Right hindlimb (tissue), 1 donor: ENCODE data around the gene RGS13.

ENCODE experiments used
- DNase-seq: peaks from one replicate; pipeline ENCODE4 v3.0.0-alpha.2; 2018

The RGS13 gene

DNA sequence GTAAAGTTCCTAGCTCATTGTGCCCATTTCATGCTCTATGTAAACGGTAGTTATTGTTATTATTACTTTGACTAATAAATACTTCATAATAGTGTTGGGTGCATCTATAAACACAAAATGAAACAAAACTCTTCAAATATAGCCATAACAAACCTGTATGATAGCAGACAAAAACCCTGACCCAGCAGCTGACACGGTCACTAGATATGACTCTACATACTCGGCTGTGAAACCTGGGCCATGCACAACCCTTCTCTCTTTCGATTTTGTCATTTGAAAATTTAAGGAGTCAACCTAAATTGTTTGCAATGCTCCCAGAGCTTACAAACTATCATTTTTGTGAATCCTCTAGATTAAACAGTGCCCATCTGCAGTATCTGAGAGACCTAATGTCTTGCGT, 8.0 kb upstream of the RGS13 start:
- no peak for DNase-seq

DNA sequence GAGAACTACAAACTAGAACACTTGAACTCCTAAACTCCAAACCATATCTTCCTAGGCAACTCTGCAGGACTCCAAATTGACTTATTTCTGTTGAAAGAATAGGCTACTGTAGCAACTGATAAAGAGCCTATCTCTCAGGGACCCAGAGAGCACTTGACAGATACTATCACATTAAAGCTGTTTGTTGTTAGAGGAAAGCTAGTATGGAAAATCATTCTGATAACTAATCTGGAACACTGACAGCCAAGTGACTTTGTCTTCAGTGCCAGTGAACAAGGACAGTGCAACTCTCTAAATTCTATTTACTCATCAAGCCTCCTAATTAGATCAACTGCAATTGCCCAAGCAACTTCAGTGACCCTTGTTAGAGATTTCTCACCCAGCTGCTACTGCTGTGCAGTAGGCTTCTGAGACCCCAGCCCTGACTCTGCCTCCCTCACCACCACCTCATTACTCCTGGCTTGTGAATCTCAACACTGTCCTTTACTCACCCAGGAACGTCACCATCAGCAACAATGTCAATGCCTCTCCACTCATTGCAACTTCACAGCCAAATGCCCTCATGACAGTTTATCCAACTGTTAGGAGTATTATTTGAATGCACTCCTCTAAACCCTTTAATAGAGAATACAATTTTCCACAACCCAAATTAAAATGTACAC, 7.4 kb upstream of the RGS13 start:
- no peak for DNase-seq

DNA sequence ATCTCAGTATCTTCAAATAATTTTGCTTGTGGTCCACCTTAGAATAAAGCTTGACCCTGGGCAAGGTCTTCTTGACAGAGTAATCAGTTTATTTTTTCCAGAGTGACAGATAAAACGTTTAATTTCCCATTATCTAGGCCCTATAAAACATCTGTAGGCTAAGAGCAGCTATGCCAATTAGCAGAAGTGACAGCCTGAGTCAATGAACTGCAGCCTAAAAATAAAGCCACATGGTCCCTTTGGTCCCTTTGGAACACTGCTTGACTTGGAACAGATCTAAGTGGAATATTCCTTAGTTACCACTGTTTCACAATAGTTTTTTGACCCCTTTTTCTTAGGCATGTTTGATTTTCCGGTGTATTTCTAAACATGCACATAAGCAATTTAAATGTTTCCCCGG, 6.3 kb upstream of the RGS13 start:
- DNase-seq: no peak

DNA sequence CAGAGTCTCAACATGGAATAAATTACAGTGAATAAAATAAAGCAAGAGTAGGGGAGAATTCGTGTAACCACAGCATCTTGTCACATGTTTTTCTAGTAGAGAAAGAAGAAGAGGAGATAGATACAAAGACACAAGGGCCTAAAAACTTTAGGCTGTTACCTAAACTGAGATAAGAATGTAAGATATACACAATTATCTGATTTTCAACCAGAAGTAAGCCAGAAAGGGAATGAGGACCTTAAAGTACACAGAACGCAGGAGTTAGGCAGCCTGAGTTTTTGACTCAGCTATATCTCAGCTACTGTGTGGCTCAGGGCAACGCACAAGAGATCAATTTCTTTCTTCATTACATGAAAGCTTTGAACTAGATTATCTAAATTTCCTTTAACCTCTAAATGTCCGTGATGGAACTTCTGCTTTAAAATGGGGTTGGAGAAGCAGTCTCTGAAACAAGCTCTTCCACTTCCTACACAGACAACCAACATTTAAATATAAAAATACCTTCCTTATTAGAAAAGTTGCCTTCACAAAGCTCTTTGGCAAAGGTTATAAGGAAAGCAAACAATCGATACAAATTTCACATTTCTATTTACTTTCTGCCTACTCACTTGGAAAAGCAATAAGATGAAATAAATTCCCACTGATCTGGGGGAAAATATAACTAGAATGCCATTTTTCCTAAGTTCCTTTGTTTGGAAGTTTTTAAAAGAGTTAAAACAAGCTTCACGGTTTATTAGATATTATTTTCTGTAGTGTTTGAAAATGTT, 5.2 kb upstream of the RGS13 start:
- no peak for DNase-seq

DNA sequence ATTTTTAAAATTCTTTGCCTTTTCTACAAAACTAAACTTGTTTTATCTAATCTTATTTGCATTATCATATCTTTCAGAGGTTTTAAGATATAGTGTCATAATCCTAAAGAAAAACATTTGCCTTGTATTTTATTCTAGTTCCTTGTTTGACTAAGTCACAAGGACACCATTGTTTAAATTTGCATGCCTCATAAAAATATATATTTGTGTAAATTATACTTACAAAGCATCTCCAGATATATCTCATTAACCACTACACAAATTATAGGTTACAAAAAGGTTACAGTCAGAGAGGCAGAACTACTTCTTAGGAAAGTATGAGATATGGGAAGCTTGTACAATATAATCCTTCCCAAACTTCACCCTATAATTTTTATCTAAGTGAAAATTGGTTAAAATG, 4.2 kb upstream of the RGS13 start:
- no peak for DNase-seq

DNA sequence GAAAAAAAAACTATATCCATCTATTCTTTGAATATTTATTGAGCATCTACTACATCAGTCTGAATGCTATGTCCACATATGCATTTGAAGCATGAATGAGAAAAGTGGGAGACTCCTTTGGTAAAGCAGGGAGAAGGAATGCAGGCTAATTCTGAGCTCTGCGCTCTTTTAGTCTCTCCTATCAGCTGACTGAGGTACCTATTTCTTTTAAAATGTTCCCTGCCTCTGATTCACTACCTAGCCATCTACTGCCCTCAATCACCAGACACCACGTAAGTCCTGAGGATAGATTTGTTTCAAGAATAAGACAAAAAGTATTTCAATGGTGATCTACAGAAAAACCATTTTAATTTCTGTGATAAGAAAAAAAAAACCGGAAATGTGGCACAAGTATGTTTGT, 3.8 kb upstream of the RGS13 start:
- no peak for DNase-seq

DNA sequence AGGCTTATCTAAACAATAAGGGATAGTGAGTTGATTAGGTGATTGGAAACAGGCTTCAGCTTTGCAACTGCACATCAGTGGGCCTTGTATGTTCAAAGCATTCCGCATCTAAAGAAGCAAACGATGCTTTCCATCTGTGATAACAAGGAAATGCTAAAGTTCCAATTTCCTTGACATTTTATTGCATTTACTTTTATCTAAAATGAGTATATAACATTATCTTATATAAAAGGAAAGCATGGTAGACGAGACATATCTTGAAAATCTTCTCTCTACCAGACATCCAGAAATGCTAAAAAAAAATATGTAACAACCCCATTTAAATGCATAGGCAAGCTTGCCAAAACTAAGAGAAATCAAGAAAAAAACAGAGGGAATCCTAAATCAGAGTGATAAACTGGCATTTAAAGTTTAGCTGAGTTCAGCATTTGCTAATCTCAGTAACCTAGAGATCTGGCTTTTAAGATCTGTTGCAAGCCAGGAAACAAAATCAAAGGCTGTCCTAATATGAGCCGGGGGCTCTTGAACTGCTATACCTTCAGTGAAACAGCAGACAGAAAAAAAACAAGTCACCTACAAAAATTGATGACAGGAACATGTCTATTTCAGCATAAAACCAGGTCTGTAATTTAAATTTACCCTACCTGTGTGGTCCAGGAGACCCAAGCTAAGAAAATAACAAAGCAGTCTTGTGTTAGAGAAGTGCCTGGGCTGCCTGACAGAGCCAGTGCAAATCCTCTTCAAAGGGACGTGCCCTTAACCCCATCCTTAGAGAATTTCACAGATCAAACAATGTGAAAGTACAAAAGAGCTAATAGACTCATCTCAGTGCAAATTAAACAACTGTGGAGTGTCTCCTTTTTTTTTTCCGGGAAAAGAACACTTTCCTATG, 3.1 kb upstream of the RGS13 start:
- no peak for DNase-seq

DNA sequence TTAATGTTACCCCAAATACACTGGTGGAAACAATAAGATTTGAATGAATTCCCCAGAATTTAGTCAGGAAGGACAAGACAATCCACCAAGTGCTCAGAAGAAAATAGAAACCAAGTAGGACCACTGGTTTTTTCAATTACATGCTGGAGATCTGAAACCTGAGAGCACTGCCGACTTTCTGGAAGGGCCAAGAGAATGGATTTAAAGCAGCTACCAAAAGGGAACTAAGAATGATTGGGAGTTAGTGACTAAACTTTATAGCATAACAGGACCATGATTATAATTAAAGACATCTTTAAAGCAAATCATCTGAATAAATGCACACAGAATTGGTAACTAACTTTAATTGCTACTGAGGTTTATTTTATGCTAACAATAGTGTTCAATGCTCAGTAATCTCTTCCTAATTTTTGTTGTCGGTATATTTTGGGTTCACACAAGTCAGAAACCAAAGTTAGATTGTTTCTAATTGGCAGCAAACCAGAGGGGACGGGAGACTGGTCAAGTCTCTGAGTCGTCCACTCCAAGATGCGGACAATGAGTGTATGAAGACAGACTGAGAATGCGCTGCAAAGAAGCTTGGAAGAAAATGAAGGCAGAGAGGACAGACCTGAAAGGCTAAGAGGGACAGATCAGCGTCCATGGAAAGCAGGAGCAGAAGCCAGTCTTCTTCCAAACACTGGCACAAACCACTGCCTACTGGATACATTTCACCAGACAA, 2.3 kb upstream of the RGS13 start:
- DNase-seq: no peak

DNA sequence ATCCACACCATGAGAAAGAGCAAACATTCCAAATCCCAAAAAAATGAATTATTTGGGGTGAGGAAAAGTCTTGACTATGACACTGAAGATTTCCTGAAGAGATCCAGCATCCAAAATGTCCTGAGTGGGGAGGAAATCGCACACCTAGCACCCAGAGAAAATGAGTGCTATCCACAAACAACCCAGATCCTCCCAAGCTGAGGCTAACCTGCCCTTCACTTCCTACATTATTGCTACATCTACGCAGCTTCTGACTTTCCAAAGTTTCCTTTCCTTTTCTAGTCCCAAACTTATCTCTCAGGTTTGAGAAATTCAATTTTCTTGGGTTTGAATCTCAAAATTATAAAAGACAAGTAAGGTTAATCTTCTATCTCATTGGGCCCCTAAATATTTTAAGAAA, 906 bp upstream of the RGS13 start:
- DNase-seq: no peak

DNA sequence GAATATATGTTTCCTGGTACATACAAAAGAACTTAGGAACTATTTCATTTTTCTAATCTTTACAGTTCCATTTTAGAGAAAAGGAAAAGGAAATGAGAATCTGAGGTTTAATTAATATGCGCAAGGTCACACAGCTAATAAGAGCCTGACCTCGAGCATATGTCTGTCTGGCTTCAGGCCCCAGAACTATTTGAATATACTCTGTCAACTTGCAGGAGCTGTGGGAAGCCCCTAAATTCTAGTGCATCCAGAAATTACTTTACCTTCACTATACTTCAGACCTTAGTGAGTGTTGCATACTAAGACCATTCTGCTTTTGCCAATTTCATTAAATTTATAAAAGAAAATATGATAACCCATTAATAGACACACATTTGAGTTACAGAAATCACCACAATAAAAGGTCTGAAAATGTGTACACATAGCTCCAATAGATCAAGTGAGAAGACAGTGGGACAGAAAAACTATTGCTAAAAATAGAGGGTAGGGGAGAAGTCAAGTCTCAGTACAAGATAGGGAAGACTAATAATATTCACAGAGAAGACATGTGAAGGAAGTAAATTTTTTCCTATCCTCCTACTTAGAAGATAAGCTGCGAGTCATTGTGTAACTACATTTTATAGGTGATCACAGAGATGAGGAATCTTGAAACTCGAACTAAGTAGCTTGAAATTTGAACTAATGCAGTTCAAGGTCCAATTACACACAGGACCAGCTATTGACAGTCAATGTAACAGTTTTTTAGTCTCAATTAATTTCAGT, 3.8 kb downstream of the RGS13 start:
- DNase-seq: no peak

DNA sequence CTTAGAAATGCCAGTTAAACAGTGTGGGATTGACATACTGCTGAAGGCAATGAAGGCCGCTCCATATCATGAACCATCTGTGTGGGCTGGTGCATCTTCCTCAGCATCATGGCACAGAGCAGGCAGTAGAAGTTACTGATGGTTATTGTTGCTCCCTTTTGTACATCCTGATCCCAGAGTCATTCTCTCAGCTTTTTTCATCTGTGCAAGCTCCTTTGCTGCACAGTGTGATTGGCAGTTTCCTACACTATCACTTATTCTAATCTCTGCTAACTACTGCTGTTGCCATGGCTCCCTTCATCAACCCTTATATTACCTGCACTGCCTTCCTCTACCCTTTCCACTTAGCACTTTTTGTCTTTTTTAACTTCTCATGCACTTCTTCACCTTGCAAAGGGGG, 16.2 kb downstream of the RGS13 start:
- DNase-seq: no peak

DNA sequence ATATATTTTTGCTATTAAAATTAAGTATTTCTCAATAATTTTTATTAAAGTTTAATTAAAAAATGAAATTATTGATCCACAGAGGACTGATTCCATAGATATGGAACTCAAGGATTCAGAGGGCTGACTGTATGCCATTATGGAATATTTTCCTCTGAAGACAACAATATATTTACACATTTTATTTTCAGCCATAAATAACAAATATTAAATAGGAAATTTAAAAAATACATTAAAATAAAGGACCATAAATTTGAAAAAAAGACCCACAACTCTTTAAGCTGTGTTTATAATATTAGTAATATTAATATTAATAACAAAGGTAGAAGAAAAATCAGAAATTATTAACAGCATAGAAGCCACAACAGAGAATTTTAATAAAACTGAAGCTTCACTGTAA, 18.2 kb downstream of the RGS13 start:
- no peak for DNase-seq

DNA sequence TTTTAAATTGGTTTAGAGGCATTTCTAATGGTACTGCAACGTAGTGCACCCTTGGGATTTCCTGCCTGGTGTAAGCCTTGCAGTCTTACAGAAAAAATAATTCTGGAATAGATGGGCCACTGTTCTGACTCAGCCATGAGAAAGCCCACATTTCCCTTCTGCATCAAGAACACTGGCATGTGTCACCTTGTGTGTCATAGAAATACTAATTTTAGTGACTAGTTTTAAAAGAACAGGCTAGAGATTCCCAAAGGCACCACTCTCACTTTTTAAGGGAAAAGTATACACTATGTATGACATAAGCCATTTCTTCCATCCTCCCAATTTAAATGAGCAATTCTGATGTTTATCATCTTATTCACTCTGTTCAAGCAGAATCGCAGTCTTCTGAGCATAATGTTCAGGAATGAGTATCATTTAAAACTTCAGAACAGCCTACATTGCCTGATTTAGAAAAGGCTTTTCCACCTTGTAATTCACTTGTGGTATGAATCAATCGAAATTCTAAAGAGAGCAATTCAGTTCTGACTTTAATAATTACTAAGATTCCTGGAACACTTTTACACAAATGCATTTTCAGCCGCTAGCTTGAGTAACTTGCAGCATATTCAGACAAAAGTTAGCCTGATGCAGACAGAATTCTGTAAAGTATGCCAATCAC, 18.8 kb downstream of the RGS13 start:
- no peak for DNase-seq

DNA sequence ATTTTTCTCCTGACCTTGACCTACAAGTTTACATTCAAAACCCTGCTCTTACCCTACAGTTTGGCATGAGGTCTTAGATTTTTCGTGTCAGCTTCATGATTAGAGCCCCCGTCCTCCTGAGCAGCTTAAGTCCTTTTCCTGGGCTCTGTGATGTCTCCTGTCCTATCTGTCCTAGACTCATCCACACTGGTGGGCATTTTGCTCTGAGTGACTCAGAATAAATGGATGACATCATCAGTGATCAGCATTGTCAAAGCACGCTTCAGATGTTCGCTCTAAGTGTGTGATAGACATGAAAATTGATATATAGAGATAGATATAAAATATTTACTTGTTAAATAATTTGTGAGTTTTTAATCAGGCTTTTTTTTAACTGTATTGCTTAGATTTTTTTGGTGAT, 21.8 kb downstream of the RGS13 start:
- no peak for DNase-seq

DNA sequence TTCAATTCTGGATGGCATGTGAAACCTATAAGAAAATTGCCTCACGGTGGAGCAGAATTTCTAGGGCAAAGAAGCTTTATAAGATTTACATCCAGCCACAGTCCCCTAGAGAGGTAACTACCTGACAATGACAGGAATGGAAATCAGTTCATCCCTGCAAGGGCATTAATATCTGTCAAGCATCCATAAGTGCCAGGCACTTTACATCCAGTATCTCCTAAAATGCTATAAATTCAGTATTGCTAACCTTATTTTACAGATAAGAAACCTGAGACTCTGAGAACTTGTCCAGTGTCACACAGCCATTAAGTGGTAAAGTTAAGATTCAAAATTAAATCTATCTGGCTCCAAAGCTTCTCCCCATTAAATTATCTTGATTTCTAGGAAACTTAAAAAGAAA, 22.3 kb downstream of the RGS13 start:
- no peak for DNase-seq

DNA sequence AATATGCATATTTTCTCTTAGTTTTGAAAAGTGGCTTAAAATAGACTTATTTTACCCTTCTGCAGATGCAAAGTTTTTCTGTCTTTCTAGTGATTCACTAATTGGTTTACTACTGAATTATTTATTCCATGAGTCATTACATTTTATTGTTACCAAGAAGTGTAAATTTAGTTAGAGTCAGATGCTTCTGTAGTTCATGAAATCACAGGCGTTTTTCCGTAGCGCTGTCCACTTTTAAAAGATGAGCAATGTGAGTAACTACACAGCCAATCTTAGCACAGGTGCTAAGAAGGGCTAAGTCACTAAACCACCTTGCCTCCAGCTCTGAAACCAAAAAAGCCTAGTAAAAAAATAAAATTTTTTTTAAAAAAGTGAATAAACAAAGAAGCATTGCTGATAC, 24.7 kb downstream of the RGS13 start:
- DNase-seq: no peak

DNA sequence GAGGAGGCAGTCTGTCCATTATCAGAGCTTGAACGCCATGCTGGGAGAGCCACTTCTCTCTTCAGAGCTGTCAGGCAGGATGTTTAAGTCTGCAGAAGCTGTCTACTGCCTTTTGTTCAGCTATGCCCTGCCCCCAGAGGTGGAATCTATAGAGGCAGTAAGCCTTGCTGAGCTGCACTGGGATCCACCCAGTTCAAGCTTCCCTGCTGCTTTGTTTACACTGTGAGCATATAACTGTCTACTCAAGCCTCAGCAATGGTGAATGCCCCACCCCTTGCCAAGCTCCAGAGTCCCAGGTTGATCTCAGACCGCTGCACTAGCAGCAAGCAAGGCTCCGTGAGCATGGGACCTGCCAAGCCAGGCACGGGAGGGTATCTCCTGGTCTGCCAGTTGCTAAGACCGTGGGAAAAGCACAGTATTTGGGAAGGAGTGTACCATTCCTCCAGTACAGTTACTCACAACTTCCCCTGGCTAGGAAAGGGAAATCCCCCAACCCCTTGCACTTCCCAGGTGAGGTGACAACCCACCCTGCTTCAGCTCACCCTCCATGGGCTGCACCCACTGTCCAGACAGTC, 32.5 kb downstream of the RGS13 start:
- DNase-seq: no peak

DNA sequence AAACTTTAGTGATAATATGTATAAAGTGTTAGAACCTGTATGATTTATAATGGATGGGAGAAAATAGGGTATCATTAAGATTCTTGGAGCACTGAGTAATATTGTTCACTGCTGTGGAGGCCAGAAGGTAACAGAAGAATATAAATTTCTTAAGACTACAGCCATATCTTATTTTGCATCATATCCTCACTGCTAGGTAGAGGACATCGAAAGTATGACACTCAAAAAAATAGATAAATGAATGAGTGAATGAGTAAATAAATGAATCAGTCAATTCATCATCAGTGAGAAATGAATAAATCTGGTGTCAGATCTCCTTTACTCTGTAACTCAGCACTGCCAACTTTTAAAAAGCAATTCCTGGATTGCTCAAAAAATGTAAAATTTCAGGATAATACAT, 33.2 kb downstream of the RGS13 start:
- no peak for DNase-seq

DNA sequence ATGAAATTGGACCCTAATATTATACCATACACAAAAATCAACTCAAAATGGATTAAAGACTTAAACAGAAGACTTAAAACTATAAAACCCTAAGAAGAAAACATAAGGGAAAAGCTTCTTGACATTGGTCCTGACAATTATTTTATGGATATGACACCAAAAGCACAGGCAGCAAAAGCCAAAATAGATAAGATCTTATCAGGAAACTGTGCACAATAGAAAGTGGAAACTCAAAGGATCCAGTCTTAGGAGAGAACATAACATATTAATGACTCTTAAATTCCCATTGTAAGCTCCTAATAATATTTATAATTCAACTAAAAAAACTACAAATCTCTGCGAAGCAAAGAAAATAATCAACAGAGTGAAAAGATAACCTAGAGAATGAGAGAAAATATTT, 39.8 kb downstream of the RGS13 start:
- DNase-seq: no peak

DNA sequence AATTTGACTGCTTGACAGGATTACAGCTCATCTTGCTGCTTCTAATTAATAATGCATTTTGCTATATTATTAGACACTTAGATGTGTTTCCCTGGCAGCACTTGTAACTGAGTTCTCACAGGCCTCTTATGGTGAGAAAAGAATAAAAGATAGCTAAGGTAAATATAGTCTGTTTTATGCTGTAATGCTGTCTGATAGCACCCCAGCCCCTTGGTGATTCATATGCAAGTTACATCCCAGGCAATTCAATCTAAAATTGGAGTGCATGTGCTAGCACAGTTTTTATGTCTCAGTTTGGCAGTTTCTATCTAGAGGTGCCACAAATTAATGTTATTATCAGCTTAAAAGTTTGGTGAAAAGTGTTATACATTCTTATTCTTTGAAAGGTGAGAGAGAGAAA, 42.2 kb downstream of the RGS13 start:
- DNase-seq: no peak

DNA sequence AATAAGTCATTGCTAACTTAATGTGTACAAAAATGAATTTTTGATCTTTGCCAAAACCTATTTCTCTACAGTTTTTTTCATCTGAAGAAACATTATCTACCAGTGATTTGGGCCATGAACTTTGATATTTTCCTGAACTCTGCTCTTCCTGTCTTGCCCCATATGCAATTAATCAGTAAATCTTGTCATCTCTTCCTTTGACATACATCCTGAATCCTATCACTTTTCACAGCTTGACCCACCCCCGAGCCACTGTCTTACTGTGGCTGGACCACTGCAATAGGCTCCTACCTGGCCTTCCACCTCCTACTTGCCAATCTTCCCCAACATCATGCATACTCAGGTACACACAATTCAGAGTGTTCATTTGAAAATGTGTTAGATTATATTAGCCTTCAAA, 46.4 kb downstream of the RGS13 start:
- DNase-seq: no peak
